ENCODE data around the gene CCDC88C. TPM values are rescaled to one million over a fixed set of nuclear protein-coding genes. Genes with fewer than 3 reads are reported as not detected.

CCDC88C gene
- total RNA-seq, 1 donor from 2014 or later: 12.4 TPM

DNA sequence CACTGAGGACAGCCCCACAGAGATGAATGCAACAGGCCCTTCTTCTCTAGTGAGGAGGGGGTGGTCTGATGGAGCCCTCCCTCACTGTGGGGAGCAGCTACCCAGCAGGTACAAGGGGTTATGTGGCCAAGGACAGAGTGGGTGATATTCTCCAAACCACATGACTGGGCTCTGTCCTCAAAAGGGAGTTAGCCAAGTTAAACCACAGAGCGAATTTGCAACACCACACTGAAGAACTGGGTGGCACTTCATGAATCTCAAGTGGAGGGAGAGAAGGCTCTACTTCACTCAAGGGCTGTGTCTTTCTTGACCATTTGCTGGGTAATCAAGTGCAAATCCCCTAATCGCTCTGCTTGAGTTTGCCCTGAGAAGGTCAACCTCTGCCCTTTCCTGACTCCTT, 185.6 kb downstream of the CCDC88C start:
- DNase-seq (ENCODE audit: low read depth) (no peak), FAIRE-seq (no peak)
- H3K4me1 ChIP-seq (ENCODE audit: insufficient read depth, low read length): peaks cover 32% of the 10 kb centered on the region
- no peaks in the 10 kb centered on the region for H4K20me1 ChIP-seq (ENCODE audit: insufficient read depth, low read length)
- Mint-ChIP-seq H3K4me1 (ENCODE audit: low read depth, unreplicated experiment) (peaks cover 23% of the 10 kb centered on the region), H3K4me3 (ENCODE audit: unreplicated experiment) (no peak overlapping the region), H3K36me3 (ENCODE audit: low read depth, unreplicated experiment) (peaks cover 5% of the 10 kb centered on the region), H3K9me3 (ENCODE audit: unreplicated experiment) (peaks cover 6% of the 10 kb centered on the region), H3K27ac (ENCODE audit: unreplicated experiment) (no peak overlapping the region), H3K27me3 (ENCODE audit: low read depth, unreplicated experiment) (peaks cover 3% of the 10 kb centered on the region)
- no peak overlapping the region for H3K4me2 ChIP-seq (ENCODE audit: low read length)
- no peaks in the 10 kb centered on the region for H3K79me2 ChIP-seq (ENCODE audit: insufficient read depth, low read length)
- no peak overlapping the region for H2AFZ ChIP-seq (ENCODE audit: low read depth, low read length)
- H3K36me3 ChIP-seq (ENCODE audit: insufficient read depth, low read length): no peaks in the 10 kb centered on the region
- TF ChIP-seq, protein P1, sequence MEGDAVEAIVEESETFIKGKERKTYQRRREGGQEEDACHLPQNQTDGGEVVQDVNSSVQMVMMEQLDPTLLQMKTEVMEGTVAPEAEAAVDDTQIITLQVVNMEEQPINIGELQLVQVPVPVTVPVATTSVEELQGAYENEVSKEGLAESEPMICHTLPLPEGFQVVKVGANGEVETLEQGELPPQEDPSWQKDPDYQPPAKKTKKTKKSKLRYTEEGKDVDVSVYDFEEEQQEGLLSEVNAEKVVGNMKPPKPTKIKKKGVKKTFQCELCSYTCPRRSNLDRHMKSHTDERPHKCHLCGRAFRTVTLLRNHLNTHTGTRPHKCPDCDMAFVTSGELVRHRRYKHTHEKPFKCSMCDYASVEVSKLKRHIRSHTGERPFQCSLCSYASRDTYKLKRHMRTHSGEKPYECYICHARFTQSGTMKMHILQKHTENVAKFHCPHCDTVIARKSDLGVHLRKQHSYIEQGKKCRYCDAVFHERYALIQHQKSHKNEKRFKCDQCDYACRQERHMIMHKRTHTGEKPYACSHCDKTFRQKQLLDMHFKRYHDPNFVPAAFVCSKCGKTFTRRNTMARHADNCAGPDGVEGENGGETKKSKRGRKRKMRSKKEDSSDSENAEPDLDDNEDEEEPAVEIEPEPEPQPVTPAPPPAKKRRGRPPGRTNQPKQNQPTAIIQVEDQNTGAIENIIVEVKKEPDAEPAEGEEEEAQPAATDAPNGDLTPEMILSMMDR (IDR thresholded peaks at IDR 0.05; ENCODE audit: insufficient read depth, low read depth, low read length): no peak
- TF ChIP-seq EZH2 (IDR thresholded peaks at IDR 0.05; ENCODE audit: insufficient read depth, low read length): no peak
- H3K27me3 ChIP-seq (ENCODE audit: insufficient read depth, low read length): no peaks in the 10 kb centered on the region
- no peak overlapping the region for H3K27ac ChIP-seq (ENCODE audit: low read depth, low read length)
- no peak overlapping the region for H3K9ac ChIP-seq (ENCODE audit: low read length)
- no peaks in the 10 kb centered on the region for H3K9me3 ChIP-seq (ENCODE audit: insufficient read depth, low read depth, low read length)
- no peak overlapping the region for H3K4me3 ChIP-seq (ENCODE audit: insufficient read depth, low read depth, low read length)

DNA sequence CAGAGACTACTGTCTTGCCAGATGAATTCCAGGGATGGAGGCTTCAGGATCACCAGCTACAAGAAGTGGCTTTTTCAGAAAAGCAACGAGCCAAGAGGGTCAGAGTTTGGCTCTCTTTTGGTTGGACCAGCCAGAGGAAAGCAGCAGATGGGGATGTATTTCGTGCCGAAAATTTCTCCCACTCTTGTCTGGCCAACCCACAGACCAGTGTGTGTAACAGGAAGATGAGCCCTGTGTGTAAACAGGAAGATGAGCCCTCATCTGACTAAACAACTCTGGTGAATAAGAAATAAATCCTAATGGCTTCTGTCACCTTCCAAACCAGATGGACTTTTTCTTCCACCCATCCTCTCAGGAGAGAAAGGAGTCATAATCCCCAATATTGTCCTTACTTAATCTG, 186.2 kb downstream of the CCDC88C start:
- Histone ChIP-seq H3K27ac (ENCODE audit: low read depth, low read length) (no peak overlapping the region), H3K27me3 (ENCODE audit: insufficient read depth, low read length) (no peaks in the 10 kb centered on the region), H3K4me1 (ENCODE audit: insufficient read depth, low read length) (peaks cover 30% of the 10 kb centered on the region), H4K20me1 (ENCODE audit: insufficient read depth, low read length) (no peaks in the 10 kb centered on the region), H2AFZ (ENCODE audit: low read depth, low read length) (no peak overlapping the region), H3K9me3 (ENCODE audit: insufficient read depth, low read depth, low read length) (no peaks in the 10 kb centered on the region), H3K79me2 (ENCODE audit: insufficient read depth, low read length) (no peaks in the 10 kb centered on the region), H3K36me3 (ENCODE audit: insufficient read depth, low read length) (no peaks in the 10 kb centered on the region), H3K4me2 (ENCODE audit: low read length) (no peak overlapping the region), H3K4me3 (ENCODE audit: insufficient read depth, low read depth, low read length) (no peak overlapping the region), H3K9ac (ENCODE audit: low read length) (no peak overlapping the region)
- DNase-seq (ENCODE audit: low read depth): no peak
- H3K36me3 Mint-ChIP-seq (ENCODE audit: low read depth, unreplicated experiment): peaks cover 5% of the 10 kb centered on the region
- no peak overlapping the region for H3K4me3 Mint-ChIP-seq (ENCODE audit: unreplicated experiment)
- FAIRE-seq: no peak
- no peak overlapping the region for H3K27ac Mint-ChIP-seq (ENCODE audit: unreplicated experiment)
- peaks cover 23% of the 10 kb centered on the region for H3K4me1 Mint-ChIP-seq (ENCODE audit: low read depth, unreplicated experiment)
- peaks cover 6% of the 10 kb centered on the region for H3K9me3 Mint-ChIP-seq (ENCODE audit: unreplicated experiment)
- H3K27me3 Mint-ChIP-seq (ENCODE audit: low read depth, unreplicated experiment): peaks cover 3% of the 10 kb centered on the region
- TF ChIP-seq, protein P1 (IDR thresholded peaks at IDR 0.05; ENCODE audit: insufficient read depth, low read depth, low read length): no peak
- TF ChIP-seq EZH2 (IDR thresholded peaks at IDR 0.05; ENCODE audit: insufficient read depth, low read length): no peak

DNA sequence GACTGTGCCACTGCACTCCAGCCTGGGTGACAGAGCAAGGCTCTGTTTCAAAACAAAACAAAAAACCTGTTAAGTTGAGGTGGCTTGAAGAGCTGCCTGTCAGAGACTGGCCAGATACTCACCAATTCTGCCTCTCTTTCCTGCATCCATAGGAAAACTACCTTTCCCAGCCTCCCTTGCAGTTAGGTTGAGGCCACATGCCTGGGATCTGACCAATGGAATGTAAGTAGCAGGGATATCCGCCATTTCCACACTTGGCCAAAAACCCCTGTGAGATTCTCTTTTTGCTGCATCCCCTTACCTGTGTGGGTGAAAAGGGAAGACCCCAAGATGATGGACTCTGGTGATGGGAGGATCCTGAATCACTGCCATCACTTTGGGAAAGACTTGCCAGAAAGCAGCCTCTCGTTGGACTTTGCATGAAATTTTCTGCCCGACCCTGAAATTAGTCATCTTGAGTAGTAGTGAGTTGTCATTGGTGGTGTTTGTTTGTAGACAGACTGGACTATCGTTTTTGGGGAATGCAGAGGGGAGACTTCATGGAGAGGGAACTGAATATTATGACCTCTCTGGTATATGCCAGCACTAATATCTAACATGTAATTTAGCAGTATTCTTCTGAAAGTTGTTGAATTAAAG, 187.1 kb downstream of the CCDC88C start:
- Histone ChIP-seq H3K4me2 (ENCODE audit: low read length) (peak overlapping the region; percentile 62), H3K27ac (ENCODE audit: low read depth, low read length) (peak overlapping the region; percentile 50), H3K9ac (ENCODE audit: low read length) (no peak overlapping the region), H3K27me3 (ENCODE audit: insufficient read depth, low read length) (no peaks in the 10 kb centered on the region), H3K79me2 (ENCODE audit: insufficient read depth, low read length) (no peaks in the 10 kb centered on the region), H3K4me1 (ENCODE audit: insufficient read depth, low read length) (peaks cover 30% of the 10 kb centered on the region), H4K20me1 (ENCODE audit: insufficient read depth, low read length) (no peaks in the 10 kb centered on the region), H3K36me3 (ENCODE audit: insufficient read depth, low read length) (no peaks in the 10 kb centered on the region), H3K9me3 (ENCODE audit: insufficient read depth, low read depth, low read length) (no peaks in the 10 kb centered on the region), H3K4me3 (ENCODE audit: insufficient read depth, low read depth, low read length) (peak overlapping the region; percentile 37), H2AFZ (ENCODE audit: low read depth, low read length) (peak overlapping the region; percentile 40)
- Mint-ChIP-seq H3K4me1 (ENCODE audit: low read depth, unreplicated experiment) (peaks cover 23% of the 10 kb centered on the region), H3K36me3 (ENCODE audit: low read depth, unreplicated experiment) (peaks cover 6% of the 10 kb centered on the region), H3K27me3 (ENCODE audit: low read depth, unreplicated experiment) (peaks cover 3% of the 10 kb centered on the region), H3K27ac (ENCODE audit: unreplicated experiment) (peak overlapping the region; percentile 6), H3K9me3 (ENCODE audit: unreplicated experiment) (peaks cover 6% of the 10 kb centered on the region), H3K4me3 (ENCODE audit: unreplicated experiment) (no peak overlapping the region)
- TF ChIP-seq, protein P1 (IDR thresholded peaks at IDR 0.05; ENCODE audit: insufficient read depth, low read depth, low read length): no peak
- no peak for TF ChIP-seq EZH2 (IDR thresholded peaks at IDR 0.05; ENCODE audit: insufficient read depth, low read length)
- peak; percentile 38 for DNase-seq (ENCODE audit: low read depth)
- peak; percentile 75 for FAIRE-seq
